Measurements from ENCODE around the gene OR52E4.

GRCh38 chr11:5880329-5880728 is at the start of gene OR52E4:
- no peak for TF ChIP-seq FOXA1 (IDR thresholded peaks at IDR 0.05)
- no peak for TF ChIP-seq ATF3 (IDR thresholded peaks at IDR 0.05)
- TF ChIP-seq CTCF (IDR thresholded peaks at IDR 0.05; ENCODE audit: low read depth, low read length, missing input control): no peak
- no peak for TF ChIP-seq SP1 (IDR thresholded peaks at IDR 0.05)
- no peak for TF ChIP-seq REST (IDR thresholded peaks at IDR 0.05)
- TF ChIP-seq TAF1 (conservative IDR thresholded peaks at IDR 0.05): no peak

All from liver (tissue), 3 donors.